Stomach (tissue), 4 donors: ENCODE results near the gene PSMB2.

Experiments
- CTCF ChIP-seq, 7 experiments: fragments of 450-650 bp in 4 of 7; fragments of 200-600 bp in 3 of 7; sonication (generic) in 3 of 7; IDR thresholded peaks; one replicate each; pipeline ENCODE4 v1.5.1; 2016 to 2019; ENCODE audit warnings: antibody characterized with exemption in 7 of 7, control low read depth in 2 of 7, mild to moderate bottlenecking in 1 of 7
- POLR2A ChIP-seq, 4 donors: fragments of 450-650 bp; IDR thresholded peaks; one replicate each; pipeline ENCODE4 v1.6.1; 2016; ENCODE audit warnings: antibody characterized with exemption in 4 of 4, control low read depth in 2 of 4, mild to moderate bottlenecking in 1 of 4, moderate library complexity in 1 of 4
- POLR2AphosphoS5 ChIP-seq, 3 donors: sonication (generic); formaldehyde crosslinking; IDR thresholded peaks; one replicate each; pipeline ENCODE4 v1.6.1; 2016; ENCODE audit warnings: antibody characterized with exemption in 3 of 3

- TF ChIP-seq POLR2AphosphoS5 (IDR thresholded peaks at IDR 0.05) (no peak), CTCF (IDR thresholded peaks at IDR 0.05) (no peak), POLR2A (IDR thresholded peaks at IDR 0.05) (no peak)
Measured at GRCh38 chr1:35565742-35566133, 75.6 kb downstream of the PSMB2 start.
